SK-N-MC (cell line): ENCODE results near the gene ACSL6.

Experiments used
- EZH2 ChIP-seq: fragments of 200-600 bp; sonication (generic); IDR thresholded peaks from one replicate; pipeline ENCODE4 v1.6.1; 2017; ENCODE audit warnings: antibody characterized with exemption
- FOXP2 ChIP-seq: optimal IDR thresholded peaks from 2 replicates; pipeline ENCODE3; 2011; ENCODE audit warnings: mild to moderate bottlenecking, moderate library complexity; ENCODE audit not compliant: insufficient read depth; ENCODE audit errors: extremely low read length, control extremely low read depth
- POLR2AphosphoS5 ChIP-seq: IDR thresholded peaks from 2 replicates; pipeline ENCODE4 v1.6.1; 2012; ENCODE audit warnings: mild to moderate bottlenecking, low read depth, low read length, borderline replicate concordance

GRCh38 chr5:132019337-132019736, 7.9 kb upstream of the ACSL6 start:
- no peak for TF ChIP-seq EZH2
- no peak for TF ChIP-seq POLR2AphosphoS5
- TF ChIP-seq FOXP2: no peak
